DOHH2 (cell line): ENCODE results near the gene SCFD2.

Experiments
- H3F3A ChIP-seq: fragments of 200-600 bp; sonication (generic), shearing (Covaris generic); 2 replicates; pipeline ENCODE4 v1.6.0; 2016; ENCODE audit warnings: antibody characterized with exemption, mild to moderate bottlenecking; ENCODE audit not compliant: control insufficient read depth, insufficient read depth
- H3K27ac ChIP-seq: fragments of 200-600 bp; sonication (generic); 2 replicates; pipeline ENCODE4 v1.5.1; 2014; ENCODE audit warnings: low read depth, mild to moderate bottlenecking, low read length, moderate library complexity
- H3K27me3 ChIP-seq: fragments of 200-600 bp; sonication (generic); 2 replicates; pipeline ENCODE4 v1.6.1; 2014; ENCODE audit warnings: mild to moderate bottlenecking, low read length, mixed read lengths; ENCODE audit not compliant: control insufficient read depth
- H3K36me3 ChIP-seq: fragments of 200-600 bp; sonication (generic); 2 replicates; pipeline ENCODE4 v1.6.1; 2014; ENCODE audit warnings: mild to moderate bottlenecking, low read length, moderate library complexity, mixed read lengths; ENCODE audit not compliant: control insufficient read depth
- H3K4me1 ChIP-seq: fragments of 200-600 bp; sonication (generic); 2 replicates; pipeline ENCODE4 v1.6.1; 2014; ENCODE audit warnings: mild to moderate bottlenecking, low read length, mixed read lengths; ENCODE audit not compliant: control insufficient read depth
- H3K4me2 ChIP-seq: fragments of 200-600 bp; sonication (generic); 2 replicates; pipeline ENCODE4 v1.6.0; 2014; ENCODE audit warnings: mild to moderate bottlenecking, low read length, moderate library complexity
- H3K4me3 ChIP-seq: fragments of 200-600 bp; sonication (generic); 2 replicates; pipeline ENCODE4 v1.5.1; 2014; ENCODE audit warnings: mild to moderate bottlenecking, low read length, mixed read lengths
- H3K79me2 ChIP-seq: fragments of 200-600 bp; sonication (generic); 2 replicates; pipeline ENCODE4 v1.6.1; 2014; ENCODE audit warnings: mild to moderate bottlenecking, low read length, mixed read lengths; ENCODE audit not compliant: control insufficient read depth
- H3K9me2 ChIP-seq: fragments of 200-600 bp; sonication (generic); replicated peaks from 2 replicates; pipeline ENCODE4 v1.6.1; 2014; ENCODE audit warnings: mild to moderate bottlenecking, low read length, mixed read lengths; ENCODE audit not compliant: control insufficient read depth
- H3K9me3 ChIP-seq: fragments of 200-600 bp; sonication (generic); 2 replicates; pipeline ENCODE4 v1.6.1; 2014; ENCODE audit warnings: antibody characterized with exemption, low read length, mixed read lengths; ENCODE audit not compliant: control insufficient read depth, insufficient read depth
- H4K20me1 ChIP-seq: fragments of 200-600 bp; sonication (generic); 2 replicates; pipeline ENCODE4 v1.6.0; 2014; ENCODE audit warnings: low read depth, mild to moderate bottlenecking, antibody characterized with exemption, low read length, moderate library complexity; ENCODE audit not compliant: control insufficient read depth, insufficient read depth
- CTCF ChIP-seq: fragments of 200-600 bp; sonication (generic); IDR thresholded peaks from one replicate; pipeline ENCODE4 v1.5.1; 2014; ENCODE audit warnings: antibody characterized with exemption, mild to moderate bottlenecking, low read depth, low read length; ENCODE audit not compliant: poor library complexity, severe bottlenecking
- EZH2phosphoT487 ChIP-seq: fragments of 200-600 bp; sonication (generic); IDR thresholded peaks from 2 replicates; pipeline ENCODE4 v1.6.1; 2017; ENCODE audit warnings: borderline replicate concordance, mild to moderate bottlenecking, antibody characterized with exemption, low read length, moderate library complexity, mixed read lengths

The SCFD2 gene

GRCh38 chr4:53192496-53192895 lies 173.4 kb downstream of the SCFD2 start:
- no peaks in the 10 kb centered on the region for H3K9me3 ChIP-seq
- H3K27me3 ChIP-seq = no peaks in the 10 kb centered on the region
- no peaks in the 10 kb centered on the region for H3K9me2 ChIP-seq
- H3K4me1 ChIP-seq = peaks cover 7% of the 10 kb centered on the region
- no peak for TF ChIP-seq EZH2phosphoT487
- TF ChIP-seq CTCF = no peak
- H3K27ac ChIP-seq = no peak overlapping the region
- H3K36me3 ChIP-seq = no peaks in the 10 kb centered on the region
- no peaks in the 10 kb centered on the region for H3F3A ChIP-seq
- no peaks in the 10 kb centered on the region for H4K20me1 ChIP-seq
- H3K4me2 ChIP-seq = no peak overlapping the region
- no peak overlapping the region for H3K4me3 ChIP-seq
- no peaks in the 10 kb centered on the region for H3K79me2 ChIP-seq

- no peaks in the 10 kb centered on the region for H3K9me3 ChIP-seq
- H3K27me3 ChIP-seq = no peaks in the 10 kb centered on the region
- H3K4me3 ChIP-seq = no peak overlapping the region
- H3K4me2 ChIP-seq = no peak overlapping the region
- H3F3A ChIP-seq = no peaks in the 10 kb centered on the region
- H3K27ac ChIP-seq = no peak overlapping the region
- no peaks in the 10 kb centered on the region for H3K36me3 ChIP-seq
- H4K20me1 ChIP-seq = no peaks in the 10 kb centered on the region
- no peaks in the 10 kb centered on the region for H3K9me2 ChIP-seq
- TF ChIP-seq EZH2phosphoT487 = no peak
- no peak for TF ChIP-seq CTCF
- peaks cover 7% of the 10 kb centered on the region for H3K4me1 ChIP-seq
- no peaks in the 10 kb centered on the region for H3K79me2 ChIP-seq
Measured at GRCh38 chr4:53191997-53192396, 173.9 kb downstream of the SCFD2 start.

- no peak overlapping the region for H3K27ac ChIP-seq
- no peaks in the 10 kb centered on the region for H4K20me1 ChIP-seq
- no peaks in the 10 kb centered on the region for H3K79me2 ChIP-seq
- H3K9me3 ChIP-seq = no peaks in the 10 kb centered on the region
- peaks cover 7% of the 10 kb centered on the region for H3K4me1 ChIP-seq
- H3K36me3 ChIP-seq = 0 out of 2 replicates have a peak, but pooled peaks cover 3% of the 10 kb centered on the region
- H3K9me2 ChIP-seq = no peaks in the 10 kb centered on the region
- TF ChIP-seq CTCF = no peak
- no peak for TF ChIP-seq EZH2phosphoT487
- no peak overlapping the region for H3K4me3 ChIP-seq
- H3K27me3 ChIP-seq = no peaks in the 10 kb centered on the region
- no peaks in the 10 kb centered on the region; the same call in 1 of the 2 replicates for H3F3A ChIP-seq
- H3K4me2 ChIP-seq = no peak overlapping the region
Measured at GRCh38 chr4:53189011-53189410, 176.8 kb downstream of the SCFD2 start.
